AG10803 (cell line): ENCODE results near the gene UBAP1.
"Not testable (repeated sequence)": the region's sequence is repeated elsewhere in the genome, so short reads cannot be mapped to it uniquely, and the experiment has no call there.

ENCODE experiments used
- DNase-seq: peaks from one replicate; pipeline ENCODE4 v3.0.0; 2010; ENCODE audit warnings: low read depth
- H3K4me3 ChIP-seq: 2 replicates; pipeline ENCODE4 v1.5.1; 2011; ENCODE audit warnings: mild to moderate bottlenecking, low read length, control low read depth
- CTCF ChIP-seq: conservative IDR thresholded peaks from 2 replicates; pipeline ENCODE4 v1.5.1; 2011; ENCODE audit warnings: mild to moderate bottlenecking, low read length, control low read depth, inconsistent platforms

UBAP1 gene

GRCh38 chr9:34227445-34227844, 48.6 kb downstream of the UBAP1 start:
- DNase-seq, result peak; percentile 43
- H3K4me3 ChIP-seq, result no peak overlapping the region
- TF ChIP-seq CTCF, result no peak

- TF ChIP-seq CTCF, result no peak
- DNase-seq, result no peak
- H3K4me3 ChIP-seq, result no peak overlapping the region
These were observed 51.7 kb downstream of the UBAP1 start for GRCh38 chr9:34230556-34230955.

- no peak for TF ChIP-seq CTCF
- no peak overlapping the region for H3K4me3 ChIP-seq
- DNase-seq, result no peak
These were observed 53.4 kb downstream of the UBAP1 start for GRCh38 chr9:34232201-34232600.

GRCh38 chr9:34233672-34234071, 54.8 kb downstream of the UBAP1 start:
- no peak for DNase-seq
- no peak for TF ChIP-seq CTCF
- no peak overlapping the region for H3K4me3 ChIP-seq

GRCh38 chr9:34237836-34238235, 59.0 kb downstream of the UBAP1 start:
- no peak overlapping the region for H3K4me3 ChIP-seq
- no peak for DNase-seq
- TF ChIP-seq CTCF, result no peak

GRCh38 chr9:34240006-34240405, 61.2 kb downstream of the UBAP1 start:
- DNase-seq, result no peak
- H3K4me3 ChIP-seq, result no peak overlapping the region
- TF ChIP-seq CTCF, result no peak

- TF ChIP-seq CTCF, result no peak
- no peak for DNase-seq
- no peak overlapping the region for H3K4me3 ChIP-seq
These were observed 64.0 kb downstream of the UBAP1 start for GRCh38 chr9:34242830-34243229.

- H3K4me3 ChIP-seq, DNase-seq: not testable (repeated sequence)
These were observed 66.4 kb downstream of the UBAP1 start for GRCh38 chr9:34245212-34245611.
